ENCODE data around the gene SLIT3. TPM values are rescaled to one million over a fixed set of nuclear protein-coding genes. Genes with fewer than 3 reads are reported as not detected.

The SLIT3 gene
- total and polyA plus RNA-seq, 2 donors (not counting 3 experiments of a cell fraction or from before 2014, with no cell fraction given), result 0.90 to 1.0 TPM

GRCh38 chr5:168776070-168776469, 524.9 kb downstream of the SLIT3 start:
- Histone ChIP-seq H3K27ac (ENCODE audit: insufficient read depth, low read depth, low read length) (no peak overlapping the region), H3K9ac (replicated peaks; ENCODE audit: extremely low read depth, insufficient read depth, low read length) (no peak overlapping the region), H3K9me1 (replicated peaks; ENCODE audit: control insufficient read depth, extremely low read depth, insufficient read depth, low read length) (no peaks in the 10 kb centered on the region), H3K36me3 (ENCODE audit: control insufficient read depth in 2 of 2, extremely low read depth in 1 of 2, insufficient read depth in 2 of 2, low read length in 2 of 2) (no peaks in the 10 kb centered on the region), H3K27me3 (ENCODE audit: control insufficient read depth in 2 of 2, insufficient read depth in 2 of 2, low read length in 2 of 2) (no peaks in the 10 kb centered on the region), H2AFZ (ENCODE audit: low read depth, low read length) (no peak overlapping the region), H3K4me3 (replicated peaks in 1 of 3; ENCODE audit: insufficient read depth in 1 of 3, low read depth in 1 of 3, low read length in 3 of 3) (no peak overlapping the region), H3K4me2 (ENCODE audit: insufficient read depth, low read length) (no peak overlapping the region), H3K79me2 (ENCODE audit: control insufficient read depth, insufficient read depth, low read length) (no peaks in the 10 kb centered on the region), H3K4me1 (ENCODE audit: control insufficient read depth, extremely low read depth, insufficient read depth, low read length) (no peaks in the 10 kb centered on the region), H4K20me1 (replicated peaks; ENCODE audit: control insufficient read depth, extremely low read depth, insufficient read depth, low read length) (no peaks in the 10 kb centered on the region), H3K9me3 (replicated peaks; ENCODE audit: control insufficient read depth, insufficient read depth, low read length) (no peaks in the 10 kb centered on the region)
- CTCF ChIA-PET, result no interaction called here
- intact Hi-C loops (cut with micrococcal nuclease) (no loop called here), dilution Hi-C loops (cut with MboI; ENCODE audit: extremely low pct_ligation_motif_present, low sequenced_read_pairs) (no loop called here)
- no peak for DNase-seq (ENCODE audit: low read depth, low spot score)
- BruUV-seq (replicated peaks), result no TSS peak
- POLR2A ChIA-PET, result no interaction called here
- FAIRE-seq, result no peak
- TF ChIP-seq POLR2AphosphoS5 (IDR thresholded peaks at IDR 0.05; ENCODE audit: insufficient read depth, low read depth, low read length) (no peak), GATA2 (IDR thresholded peaks at IDR 0.05; ENCODE audit: insufficient read depth, insufficient read length, low read depth, low read length) (no peak), POLR2A (IDR thresholded peaks at IDR 0.05; ENCODE audit: low read depth, low read length) (no peak), FOS (IDR thresholded peaks at IDR 0.05; ENCODE audit: borderline replicate concordance, insufficient read depth, low read length) (no peak)

GRCh38 chr5:168773226-168773625, 527.7 kb downstream of the SLIT3 start:
- ChIA-PET CTCF (no interaction called here), POLR2A (no interaction called here)
- H2AFZ ChIP-seq (ENCODE audit: low read depth, low read length), result no peak overlapping the region
- H3K27ac ChIP-seq (ENCODE audit: insufficient read depth, low read depth, low read length), result no peak overlapping the region
- dilution Hi-C loops (cut with MboI; ENCODE audit: extremely low pct_ligation_motif_present, low sequenced_read_pairs) (no loop called here), intact Hi-C loops (cut with micrococcal nuclease) (no loop called here)
- no peak overlapping the region for H3K9ac ChIP-seq (replicated peaks; ENCODE audit: extremely low read depth, insufficient read depth, low read length)
- H3K4me3 ChIP-seq (replicated peaks in 1 of 3; ENCODE audit: insufficient read depth in 1 of 3, low read depth in 1 of 3, low read length in 3 of 3), result no peak overlapping the region
- FAIRE-seq (no peak), DNase-seq (ENCODE audit: low read depth, low spot score) (no peak)
- no peaks in the 10 kb centered on the region for H3K9me3 ChIP-seq (replicated peaks; ENCODE audit: control insufficient read depth, insufficient read depth, low read length)
- no TSS peak for BruUV-seq (replicated peaks)
- H4K20me1 ChIP-seq (replicated peaks; ENCODE audit: control insufficient read depth, extremely low read depth, insufficient read depth, low read length), result no peaks in the 10 kb centered on the region
- H3K4me1 ChIP-seq (ENCODE audit: control insufficient read depth, extremely low read depth, insufficient read depth, low read length), result no peaks in the 10 kb centered on the region
- H3K4me2 ChIP-seq (ENCODE audit: insufficient read depth, low read length), result no peak overlapping the region
- no peaks in the 10 kb centered on the region for H3K27me3 ChIP-seq (ENCODE audit: control insufficient read depth in 2 of 2, insufficient read depth in 2 of 2, low read length in 2 of 2)
- H3K36me3 ChIP-seq (ENCODE audit: control insufficient read depth in 2 of 2, extremely low read depth in 1 of 2, insufficient read depth in 2 of 2, low read length in 2 of 2), result no peaks in the 10 kb centered on the region
- TF ChIP-seq MYC (IDR thresholded peaks at IDR 0.05; ENCODE audit: low read depth, low read length) (no peak), CTCF (IDR thresholded peaks at IDR 0.05; ENCODE audit: extremely low read depth in 1 of 2, insufficient read depth in 1 of 2, low read depth in 1 of 2, low read length in 2 of 2) (no peak), JUN (IDR thresholded peaks at IDR 0.05; ENCODE audit: borderline replicate concordance, insufficient read depth, insufficient read length, low read depth) (no peak), MAX (IDR thresholded peaks at IDR 0.05; ENCODE audit: insufficient read depth, insufficient read length) (no peak), POLR2A (IDR thresholded peaks at IDR 0.05; ENCODE audit: low read depth, low read length) (no peak)
- H3K9me1 ChIP-seq (replicated peaks; ENCODE audit: control insufficient read depth, extremely low read depth, insufficient read depth, low read length), result no peaks in the 10 kb centered on the region
- no peaks in the 10 kb centered on the region for H3K79me2 ChIP-seq (ENCODE audit: control insufficient read depth, insufficient read depth, low read length)
